GM13977 (cell line): ENCODE measurements around the gene ZNF821.

Experiments
- DNase-seq: peaks from one replicate; pipeline ENCODE4 v3.0.0; 2012; ENCODE audit warnings: low spot score
- CTCF ChIP-seq: IDR thresholded peaks from 2 replicates; pipeline ENCODE4 v1.5.1; 2012; ENCODE audit warnings: mild to moderate bottlenecking, control low read depth; ENCODE audit not compliant: insufficient read depth; ENCODE audit errors: extremely low read depth, missing control alignments
- in situ Hi-C: fragments of 300-500 bp; cut with MboI; formaldehyde crosslinking; loops from one replicate; pipeline ENCODE4 v1.12.0; 2022; ENCODE audit warnings: low sequenced_read_pairs, low pct_unique_long_range_greater_than_20kb, mixed read lengths, inconsistent platforms; ENCODE audit not compliant: unreplicated experiment

The ZNF821 gene

GRCh38 chr16:71927383-71927782, 43.4 kb upstream of the ZNF821 start:
- in situ Hi-C loops, result no loop called here
- no peak for DNase-seq
- TF ChIP-seq CTCF, result no peak

- in situ Hi-C loops, result no loop called here
- no peak for TF ChIP-seq CTCF
- DNase-seq, result no peak
Observed at GRCh38 chr16:71924710-71925109, 40.7 kb upstream of the ZNF821 start.

- no peak for TF ChIP-seq CTCF
- no peak for DNase-seq
- in situ Hi-C loops, result no loop called here
Observed at GRCh38 chr16:71923941-71924690, 40.1 kb upstream of the ZNF821 start.

- in situ Hi-C loops, result no loop called here
- no peak for TF ChIP-seq CTCF
- DNase-seq, result no peak
Observed at GRCh38 chr16:71920658-71921057, 36.7 kb upstream of the ZNF821 start.

GRCh38 chr16:71919035-71919434, 35.1 kb upstream of the ZNF821 start:
- in situ Hi-C loops, result no loop called here
- peak; percentile 35 for DNase-seq
- no peak for TF ChIP-seq CTCF

GRCh38 chr16:71917900-71918299, 33.9 kb upstream of the ZNF821 start:
- TF ChIP-seq CTCF, result no peak
- in situ Hi-C loops, result no loop called here
- no peak for DNase-seq

GRCh38 chr16:71916397-71916920, 32.5 kb upstream of the ZNF821 start:
- in situ Hi-C loops, result no loop called here
- TF ChIP-seq CTCF, result no peak
- DNase-seq, result no peak
